Suppressor macrophage treated with lipopolysaccharide for 1 hour (primary cell): ENCODE measurements around the gene EXOC4.
"Not testable (repeated sequence)": the region's sequence is repeated elsewhere in the genome, so short reads cannot be mapped to it uniquely, and the experiment has no call there.

Experiments used
- DNase-seq, 3 donors: peaks; one replicate each; pipeline ENCODE4 v3.0.0-alpha.2; 2020 to 2022

Gene EXOC4

GRCh38 chr7:133888061-133888930, 635.4 kb downstream of the EXOC4 start:
- no peak for DNase-seq

- no peak for DNase-seq
Observed at GRCh38 chr7:133904776-133905175, 651.9 kb downstream of the EXOC4 start.

- not testable (repeated sequence) for DNase-seq
Observed at GRCh38 chr7:133906553-133906952, 653.7 kb downstream of the EXOC4 start.

- no peak for DNase-seq
Observed at GRCh38 chr7:133910761-133911160, 657.9 kb downstream of the EXOC4 start.

- no peak for DNase-seq
Observed at GRCh38 chr7:133911724-133912123, 658.8 kb downstream of the EXOC4 start.

GRCh38 chr7:133912916-133913697, 660.2 kb downstream of the EXOC4 start:
- peak in 1 of 3 donors; percentile 8 for DNase-seq

GRCh38 chr7:133916621-133917020, 663.7 kb downstream of the EXOC4 start:
- DNase-seq, result no peak

GRCh38 chr7:133919810-133920209, 666.9 kb downstream of the EXOC4 start:
- DNase-seq, result no peak

GRCh38 chr7:133921635-133922182, 668.8 kb downstream of the EXOC4 start:
- DNase-seq, result no peak

- no peak for DNase-seq
Observed at GRCh38 chr7:133923974-133924373, 671.1 kb downstream of the EXOC4 start.

- DNase-seq, result no peak
Observed at GRCh38 chr7:133931053-133931452, 678.2 kb downstream of the EXOC4 start.

- DNase-seq, result no peak
Observed at GRCh38 chr7:133932591-133932990, 679.7 kb downstream of the EXOC4 start.

- no peak for DNase-seq
Observed at GRCh38 chr7:133934262-133934976, 681.5 kb downstream of the EXOC4 start.

GRCh38 chr7:133934977-133935330, 682.1 kb downstream of the EXOC4 start:
- no peak for DNase-seq

GRCh38 chr7:133936074-133936473, 683.2 kb downstream of the EXOC4 start:
- no peak for DNase-seq

- DNase-seq, result no peak
Observed at GRCh38 chr7:133937786-133938185, 684.9 kb downstream of the EXOC4 start.

GRCh38 chr7:133940368-133940767, 687.5 kb downstream of the EXOC4 start:
- no peak for DNase-seq

- no peak for DNase-seq
Observed at GRCh38 chr7:133941496-133941895, 688.6 kb downstream of the EXOC4 start.

- DNase-seq, result no peak
Observed at GRCh38 chr7:133945497-133945896, 692.6 kb downstream of the EXOC4 start.

- DNase-seq, result no peak
Observed at GRCh38 chr7:133947458-133948254, 694.8 kb downstream of the EXOC4 start.

GRCh38 chr7:133948588-133948987, 695.7 kb downstream of the EXOC4 start:
- DNase-seq, result no peak

GRCh38 chr7:133950855-133951254, 698.0 kb downstream of the EXOC4 start:
- no peak for DNase-seq
